ENCODE data around the gene CXorf65. TPM values are rescaled to one million over a fixed set of nuclear protein-coding genes. Genes with fewer than 3 reads are reported as not detected.

The CXorf65 gene
- total RNA-seq, 2 donors from 2014 or later, result not detected

DNA sequence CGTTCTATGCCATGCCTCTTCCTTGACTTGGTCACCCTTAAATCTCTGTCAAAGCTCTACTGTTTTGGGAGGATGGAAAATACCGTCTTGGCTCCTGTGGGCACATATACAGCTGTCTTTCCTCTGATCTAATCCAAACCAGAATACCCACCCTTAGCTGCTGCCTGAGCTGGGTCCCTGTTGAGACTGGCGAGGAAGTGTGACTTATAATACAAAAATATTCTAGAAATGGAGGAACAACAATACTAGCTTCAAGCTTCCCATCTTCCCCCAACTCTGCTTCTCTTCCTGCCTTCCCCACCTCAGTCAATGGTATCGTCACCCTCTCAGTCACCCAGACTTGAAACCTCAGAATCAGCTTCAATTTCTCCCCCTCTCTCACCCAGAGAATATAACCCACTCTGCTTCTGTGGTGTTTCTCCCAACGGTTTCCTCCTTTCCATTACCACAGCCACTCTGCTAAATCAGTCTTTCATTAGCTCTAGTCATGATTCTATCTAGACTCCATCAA is 5.4 kb upstream of the CXorf65 start:
- intact Hi-C loops (cut with DNase I), result no loop called here

DNA sequence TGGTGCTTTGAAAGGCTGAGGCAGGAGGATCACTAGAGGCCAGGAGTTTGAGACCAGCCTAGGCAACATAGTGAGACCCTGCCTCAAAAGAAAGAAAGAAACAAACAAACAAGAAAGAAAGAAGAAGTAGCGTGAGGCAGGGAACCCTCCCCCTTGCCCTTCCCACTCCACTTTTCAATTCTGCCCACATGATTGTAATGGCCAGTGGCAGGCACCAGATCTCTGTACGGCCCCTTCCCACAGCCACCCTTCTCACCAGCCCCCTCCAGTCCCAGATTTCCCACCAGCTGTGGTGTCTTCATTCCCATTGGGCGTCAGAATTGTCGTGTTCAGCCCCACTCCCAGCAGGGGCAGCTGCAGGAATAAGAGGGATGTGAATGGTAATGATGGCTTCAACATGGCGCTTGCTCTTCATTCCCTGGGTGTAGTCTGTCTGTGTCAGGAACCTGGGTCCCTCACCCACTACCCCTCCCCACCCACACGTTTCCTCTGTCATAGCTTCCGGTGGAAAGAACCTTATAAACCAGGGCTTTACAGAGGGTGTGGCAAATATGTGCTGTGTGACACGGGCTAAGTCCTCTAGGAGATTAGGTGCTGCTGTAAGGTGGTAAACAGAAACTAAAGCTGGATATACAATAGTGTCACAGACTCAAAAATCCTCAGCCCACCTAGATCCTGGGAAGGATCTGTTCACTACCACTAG is 4.8 kb upstream of the CXorf65 start, which contains the start of gene IL2RG:
Gene IL2RG (minus strand): TSS at position 437 of the 703 bp plus-strand sequence. CDS start 38 bp downstream, at position 399.
- TF ChIP-seq, protein P1, sequence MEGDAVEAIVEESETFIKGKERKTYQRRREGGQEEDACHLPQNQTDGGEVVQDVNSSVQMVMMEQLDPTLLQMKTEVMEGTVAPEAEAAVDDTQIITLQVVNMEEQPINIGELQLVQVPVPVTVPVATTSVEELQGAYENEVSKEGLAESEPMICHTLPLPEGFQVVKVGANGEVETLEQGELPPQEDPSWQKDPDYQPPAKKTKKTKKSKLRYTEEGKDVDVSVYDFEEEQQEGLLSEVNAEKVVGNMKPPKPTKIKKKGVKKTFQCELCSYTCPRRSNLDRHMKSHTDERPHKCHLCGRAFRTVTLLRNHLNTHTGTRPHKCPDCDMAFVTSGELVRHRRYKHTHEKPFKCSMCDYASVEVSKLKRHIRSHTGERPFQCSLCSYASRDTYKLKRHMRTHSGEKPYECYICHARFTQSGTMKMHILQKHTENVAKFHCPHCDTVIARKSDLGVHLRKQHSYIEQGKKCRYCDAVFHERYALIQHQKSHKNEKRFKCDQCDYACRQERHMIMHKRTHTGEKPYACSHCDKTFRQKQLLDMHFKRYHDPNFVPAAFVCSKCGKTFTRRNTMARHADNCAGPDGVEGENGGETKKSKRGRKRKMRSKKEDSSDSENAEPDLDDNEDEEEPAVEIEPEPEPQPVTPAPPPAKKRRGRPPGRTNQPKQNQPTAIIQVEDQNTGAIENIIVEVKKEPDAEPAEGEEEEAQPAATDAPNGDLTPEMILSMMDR (IDR thresholded peaks at IDR 0.05), result no peak
- Histone ChIP-seq H3K4me3 (peak within 1 kb of the TSS; percentile 14), H3K9ac (ENCODE audit: low read depth in 2 of 2, low read length in 2 of 2) (peak within 1 kb of the TSS in 1 of 2 donors; percentile 56), H3K27me3 (no peaks in the 10 kb centered on the region), H3K36me3 (no peaks in the 10 kb centered on the region), H3K4me1 (no peaks in the 10 kb centered on the region), H3K9me3 (no peaks in the 10 kb centered on the region), H3K27ac (peak within 1 kb of the TSS; percentile 66)
- intact Hi-C loops (cut with DNase I), result no loop called here
- DNase-seq, result peak; percentile 70

More for the DNA sequence above, 5.4 kb upstream of the CXorf65 start:
- no peaks in the 10 kb centered on the region for H3K27me3 ChIP-seq
- H3K36me3 ChIP-seq, result no peaks in the 10 kb centered on the region
- H3K4me1 ChIP-seq, result no peaks in the 10 kb centered on the region
- TF ChIP-seq, protein P1 (IDR thresholded peaks at IDR 0.05), result no peak
- peak overlapping the region in 1 of 2 donors; percentile 56 for H3K9ac ChIP-seq (ENCODE audit: low read depth in 2 of 2, low read length in 2 of 2)
- no peak for DNase-seq
- H3K27ac ChIP-seq, result peak overlapping the region; percentile 66
- H3K4me3 ChIP-seq, result no peak overlapping the region
- no peaks in the 10 kb centered on the region for H3K9me3 ChIP-seq

DNA sequence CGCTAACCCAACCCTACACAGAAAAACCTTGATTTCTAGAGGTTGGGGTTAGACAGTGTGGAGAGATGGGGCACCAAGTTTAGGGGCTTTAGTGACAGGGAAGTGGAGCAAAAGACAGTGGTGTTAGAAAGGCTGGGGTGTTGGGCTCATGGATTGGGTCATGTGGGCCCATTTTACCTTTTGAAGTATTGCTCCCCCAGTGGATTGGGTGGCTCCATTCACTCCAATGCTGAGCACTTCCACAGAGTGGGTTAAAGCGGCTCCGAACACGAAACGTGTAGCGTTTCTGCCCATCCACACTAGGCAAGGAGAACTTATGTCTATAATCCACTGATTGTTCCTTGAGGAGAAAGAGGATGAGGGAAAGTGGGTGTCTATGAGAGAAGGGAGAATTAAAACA is 2.5 kb upstream of the CXorf65 start:
- DNase-seq, result no peak
- H3K27ac ChIP-seq, result no peak overlapping the region
- no peaks in the 10 kb centered on the region for H3K4me1 ChIP-seq
- no peaks in the 10 kb centered on the region for H3K36me3 ChIP-seq
- no peak overlapping the region for H3K4me3 ChIP-seq
- no peaks in the 10 kb centered on the region for H3K9me3 ChIP-seq
- no peaks in the 10 kb centered on the region for H3K27me3 ChIP-seq
- intact Hi-C loops (cut with DNase I), result no loop called here
- TF ChIP-seq, protein P1 (IDR thresholded peaks at IDR 0.05), result no peak
- no peak overlapping the region for H3K9ac ChIP-seq (ENCODE audit: low read depth in 2 of 2, low read length in 2 of 2)

DNA sequence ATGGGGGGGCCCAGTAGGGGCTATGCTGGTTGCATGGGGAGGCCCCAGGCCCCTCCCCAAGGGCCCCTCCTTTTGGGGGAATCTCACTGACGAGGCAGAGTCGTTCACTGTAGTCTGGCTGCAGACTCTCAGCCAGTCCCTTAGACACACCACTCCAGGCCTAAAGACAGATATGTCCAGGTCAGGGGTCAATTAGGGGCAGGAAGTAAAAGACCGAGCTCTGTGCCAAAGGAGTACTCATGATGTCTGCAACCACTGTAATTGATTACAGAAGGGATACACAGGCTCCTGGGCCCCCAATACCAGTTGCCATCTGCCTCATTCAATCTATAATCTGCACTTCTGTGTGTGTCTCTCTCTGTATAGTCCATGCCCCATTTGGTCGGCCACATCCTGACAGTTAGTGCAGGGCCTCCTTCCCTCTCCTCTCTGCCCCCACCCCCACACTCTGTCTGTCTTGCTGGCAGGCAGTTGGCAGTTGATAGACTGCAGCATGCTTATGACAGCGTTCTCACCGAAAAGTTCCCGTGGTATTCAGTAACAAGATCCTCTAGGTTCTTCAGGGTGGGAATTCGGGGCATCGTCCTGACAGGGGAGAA is 1.3 kb upstream of the CXorf65 start:
- TF ChIP-seq, protein P1 (IDR thresholded peaks at IDR 0.05), result no peak
- H3K27me3 ChIP-seq, result no peaks in the 10 kb centered on the region
- intact Hi-C loops (cut with DNase I), result no loop called here
- peak overlapping the region in 1 of 2 donors; percentile 12 for H3K9ac ChIP-seq (ENCODE audit: low read depth in 2 of 2, low read length in 2 of 2)
- no peaks in the 10 kb centered on the region for H3K36me3 ChIP-seq
- no peaks in the 10 kb centered on the region for H3K9me3 ChIP-seq
- no peak overlapping the region for H3K27ac ChIP-seq
- no peak overlapping the region for H3K4me3 ChIP-seq
- H3K4me1 ChIP-seq, result no peaks in the 10 kb centered on the region
- DNase-seq, result no peak

DNA sequence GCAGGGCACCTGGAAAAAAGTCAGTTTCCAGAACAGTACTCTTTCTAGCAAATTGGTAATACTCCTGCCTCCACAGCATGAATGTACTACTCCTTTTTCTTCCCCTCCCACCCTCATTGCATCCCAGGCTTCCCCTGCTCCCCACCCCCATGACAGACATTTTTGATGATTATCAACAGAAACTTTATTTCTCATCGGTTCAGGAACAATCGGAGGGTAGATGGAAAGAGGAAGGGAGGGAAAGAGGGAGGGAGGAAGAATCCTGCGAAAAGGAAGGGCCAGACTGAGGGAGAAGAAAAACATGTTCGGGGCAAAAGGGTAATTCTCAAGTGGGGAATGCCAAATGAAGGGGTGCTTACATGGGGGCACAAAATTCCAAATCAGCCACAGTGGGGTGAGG is 705 bp upstream of the CXorf65 start:
- intact Hi-C loops (cut with DNase I), result no loop called here
- Histone ChIP-seq H3K27ac (no peak overlapping the region), H3K9ac (ENCODE audit: low read depth in 2 of 2, low read length in 2 of 2) (no peak overlapping the region), H3K4me1 (no peaks in the 10 kb centered on the region), H3K9me3 (no peaks in the 10 kb centered on the region), H3K36me3 (no peaks in the 10 kb centered on the region), H3K4me3 (no peak overlapping the region), H3K27me3 (no peaks in the 10 kb centered on the region)
- DNase-seq, result no peak
- TF ChIP-seq, protein P1 (IDR thresholded peaks at IDR 0.05), result no peak
